GM12874 (cell line): ENCODE measurements around the gene GPX8.

Source experiments
- CTCF ChIP-seq: IDR thresholded peaks from 2 replicates; pipeline ENCODE4 v1.5.1; 2011; ENCODE audit warnings: low read depth, mild to moderate bottlenecking, control low read depth, low read length, moderate library complexity; ENCODE audit not compliant: insufficient read depth

The GPX8 gene

GRCh38 chr5:55172937-55173686 lies 13.1 kb downstream of the GPX8 start, which contains the start of gene CDC20B:
Gene CDC20B, minus strand, starts transcription at chr5:55173177. Its CDS starts 177 bp downstream, at chr5:55173000.
- TF ChIP-seq CTCF = no peak

- TF ChIP-seq CTCF = no peak
These were observed 13.8 kb downstream of the GPX8 start for GRCh38 chr5:55173687-55174230.

GRCh38 chr5:55175781-55176175 lies 15.8 kb downstream of the GPX8 start:
- no peak for TF ChIP-seq CTCF

GRCh38 chr5:55176176-55176818 lies 16.3 kb downstream of the GPX8 start:
- TF ChIP-seq CTCF = no peak

GRCh38 chr5:55177078-55177477 lies 17.1 kb downstream of the GPX8 start:
- TF ChIP-seq CTCF = no peak

GRCh38 chr5:55180016-55180415 lies 20.0 kb downstream of the GPX8 start:
- TF ChIP-seq CTCF = no peak

- TF ChIP-seq CTCF = no peak
These were observed 27.4 kb downstream of the GPX8 start for GRCh38 chr5:55187370-55187769.
